GM18868 (cell line): ENCODE data around the gene ANO3.

Source experiments
- ATAC-seq: cut with Tn5 transposase; IDR thresholded peaks from one replicate; pipeline ENCODE4 v1.9.1; 2021; ENCODE audit warnings: mild to moderate bottlenecking, moderate library complexity; ENCODE audit not compliant: unreplicated experiment

ANO3 gene

GRCh38 chr11:26700574-26701235, 368.8 kb downstream of the ANO3 start:
- ATAC-seq = no peak

DNA sequence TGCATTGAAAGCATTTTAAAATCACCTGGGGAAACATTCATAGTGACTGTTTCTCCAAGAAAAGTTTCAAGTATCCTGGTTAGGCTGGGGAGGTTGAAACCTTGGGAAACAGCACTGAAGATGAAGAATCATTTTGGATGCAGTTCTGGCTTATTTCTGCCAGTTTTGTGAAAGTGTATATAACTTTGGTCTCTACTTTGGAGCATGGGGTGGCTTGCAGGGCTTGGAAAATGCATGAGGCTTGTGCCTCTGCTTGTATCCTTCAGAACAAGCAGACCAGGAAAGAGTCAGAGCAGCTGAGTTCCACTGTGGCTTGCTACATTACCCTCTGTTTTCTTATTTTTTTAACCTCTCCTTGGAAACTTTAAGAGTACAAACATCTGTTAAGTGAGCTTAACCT, 370.5 kb downstream of the ANO3 start:
- ATAC-seq = no peak

DNA sequence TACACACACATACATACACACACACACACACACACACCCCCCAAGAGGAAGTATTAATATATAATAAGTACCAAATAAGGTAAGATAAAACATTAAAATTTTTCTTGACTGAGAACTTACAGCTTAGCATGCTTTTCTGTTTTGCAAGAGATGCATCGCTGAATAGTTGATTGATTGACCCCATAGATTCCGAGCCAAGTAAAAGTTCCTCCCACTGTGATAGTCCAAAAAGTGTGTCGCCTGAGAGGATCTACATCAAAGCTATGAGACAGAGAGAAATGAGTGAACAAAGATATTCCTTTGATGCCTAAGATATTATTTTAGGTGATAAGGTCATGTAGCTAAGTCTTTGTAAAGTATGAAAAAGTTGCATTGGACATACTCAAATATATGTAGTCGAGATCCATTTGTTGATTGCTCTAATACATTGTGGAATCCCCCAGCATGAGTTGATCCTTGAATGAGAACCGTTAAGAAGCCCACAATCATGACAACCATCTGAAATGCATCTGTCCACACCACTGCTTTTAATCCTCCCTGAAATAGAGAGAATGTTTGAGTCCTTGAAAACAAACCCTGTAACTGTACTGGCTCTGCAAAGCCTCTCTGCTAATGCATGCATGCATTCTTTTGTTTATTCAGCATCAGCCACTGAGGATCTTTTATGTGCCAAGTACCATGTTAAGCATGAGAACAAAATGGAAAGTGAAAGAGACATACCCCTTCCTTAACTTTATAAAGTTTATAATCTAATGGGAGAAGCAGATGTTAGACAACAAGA, 371.7 kb downstream of the ANO3 start:
- ATAC-seq = no peak

- no peak for ATAC-seq
These were observed 372.3 kb downstream of the ANO3 start for GRCh38 chr11:26704249-26704648.

- no peak for ATAC-seq
These were observed 374.3 kb downstream of the ANO3 start for GRCh38 chr11:26706181-26706580.

- ATAC-seq = no peak
These were observed 377.0 kb downstream of the ANO3 start for GRCh38 chr11:26708736-26709456.

- ATAC-seq = no peak
These were observed 378.6 kb downstream of the ANO3 start for GRCh38 chr11:26710489-26710888.

GRCh38 chr11:26712497-26712896, 380.6 kb downstream of the ANO3 start:
- no peak for ATAC-seq
